ENCODE measurements around the gene NPPA. TPM values are rescaled to one million over a fixed set of nuclear protein-coding genes. Genes with fewer than 3 reads are reported as not detected.
A peak's percentile ranks its signal among the peaks of the same experiment; 100 is the strongest.

Gene NPPA
- total and polyA plus RNA-seq, 12 donors = 0.17 to 2.7 TPM; not detected in 10

GRCh38 chr1:11800756-11801433, 46.7 kb downstream of the NPPA start:
- WGBS, 4 donors = 58 to 80% (median 72%) methylated on average over 9 to 21 of the region's 21 CpGs
- Histone ChIP-seq H3K36me3 (replicated peaks in 1 of 2) (peaks cover 0 to 44% of the 10 kb centered on the region in 2 donors), H3K27ac (peak overlapping the region in 3 of 5 donors; percentile 9 to 73 (median 40)), H3K4me3 (no peak overlapping the region), H3K4me1 (replicated peaks in 1 of 2) (peaks cover 38 to 68% of the 10 kb centered on the region in 2 donors), H3K9me3 (replicated peaks in 1 of 3) (no peaks in the 10 kb centered on the region), H3K27me3 (no peaks in the 10 kb centered on the region)
- peak in 5 of 7 donors; percentile 55 to 81 (median 71) for DNase-seq
- intact Hi-C loops (cut with DNase I) = no loop called here
- TF ChIP-seq CTCF (IDR thresholded peaks at IDR 0.05) (no peak), POLR2A (IDR thresholded peaks at IDR 0.05) (no peak)

- intact Hi-C loops (cut with DNase I) = no loop called here
- no peaks in the 10 kb centered on the region for H3K9me3 ChIP-seq (replicated peaks in 1 of 3)
- no peak overlapping the region for H3K4me3 ChIP-seq
- peaks cover 38 to 71% of the 10 kb centered on the region in 2 donors for H3K4me1 ChIP-seq (replicated peaks in 1 of 2)
- peak overlapping the region in 2 of 5 donors; percentile 40 to 73 for H3K27ac ChIP-seq
- WGBS, 4 donors = 87 to 97% (median 93%) methylated on average over 7 to 8 of the region's 8 CpGs
- no peak for DNase-seq
- no peak for TF ChIP-seq POLR2A (IDR thresholded peaks at IDR 0.05)
- TF ChIP-seq CTCF (IDR thresholded peaks at IDR 0.05) = no peak
- H3K27me3 ChIP-seq = no peaks in the 10 kb centered on the region
- H3K36me3 ChIP-seq (replicated peaks in 1 of 2) = peaks cover 0 to 49% of the 10 kb centered on the region in 2 donors
Measured at GRCh38 chr1:11800391-11800755, 47.2 kb downstream of the NPPA start.

GRCh38 chr1:11799896-11800295, 47.7 kb downstream of the NPPA start:
- Histone ChIP-seq H3K4me3 (no peak overlapping the region), H3K4me1 (replicated peaks in 1 of 2) (peaks cover 36 to 68% of the 10 kb centered on the region in 2 donors), H3K36me3 (replicated peaks in 1 of 2) (peaks cover 0 to 54% of the 10 kb centered on the region in 2 donors), H3K27ac (peak overlapping the region in 2 of 5 donors; percentile 25 to 40), H3K27me3 (no peaks in the 10 kb centered on the region), H3K9me3 (replicated peaks in 1 of 3) (no peaks in the 10 kb centered on the region)
- TF ChIP-seq POLR2A (IDR thresholded peaks at IDR 0.05) (no peak), CTCF (IDR thresholded peaks at IDR 0.05) (no peak)
- 95 to 98% (median 95%) methylated on average over 9 of the region's 9 CpGs for WGBS, 4 donors
- peak in 2 of 7 donors; percentile 13 to 15 for DNase-seq
- intact Hi-C loops (cut with DNase I) = no loop called here

- Histone ChIP-seq H3K9me3 (replicated peaks in 1 of 3) (no peaks in the 10 kb centered on the region), H3K4me1 (replicated peaks in 1 of 2) (peaks cover 28 to 60% of the 10 kb centered on the region in 2 donors), H3K27me3 (no peaks in the 10 kb centered on the region), H3K4me3 (no peak overlapping the region), H3K27ac (no peak overlapping the region), H3K36me3 (replicated peaks in 1 of 2) (peaks cover 0 to 62% of the 10 kb centered on the region in 2 donors)
- peak in 2 of 7 donors; percentile 14 for DNase-seq
- intact Hi-C loops (cut with DNase I) = no loop called here
- no peak for TF ChIP-seq POLR2A (IDR thresholded peaks at IDR 0.05)
- TF ChIP-seq CTCF (IDR thresholded peaks at IDR 0.05) = no peak
- 96 to 100% (median 96%) methylated on average over 5 of the region's 5 CpGs for WGBS, 4 donors
Measured at GRCh38 chr1:11799099-11799498, 48.5 kb downstream of the NPPA start.

All from adrenal gland (tissue), 12 donors.